ENCODE data around the gene HS3ST4.

The HS3ST4 gene

GRCh38 chr16:25868106-25868505 lies 176.3 kb downstream of the HS3ST4 start:
- Histone ChIP-seq H3K36me3 (ENCODE audit: insufficient read depth, insufficient read length, low read length) (no peaks in the 10 kb centered on the region), H3K9me3 (ENCODE audit: insufficient read depth, low read length) (no peaks in the 10 kb centered on the region)
- TF ChIP-seq SUZ12 (IDR thresholded peaks at IDR 0.05; ENCODE audit: extremely low read depth, insufficient read depth, insufficient read length): no peak
- TF ChIP-seq YY1 (IDR thresholded peaks at IDR 0.05; ENCODE audit: insufficient read depth, insufficient read length): no peak
- TF ChIP-seq ZNF274 (IDR thresholded peaks at IDR 0.05; ENCODE audit: low read depth, low read length): no peak

DNA sequence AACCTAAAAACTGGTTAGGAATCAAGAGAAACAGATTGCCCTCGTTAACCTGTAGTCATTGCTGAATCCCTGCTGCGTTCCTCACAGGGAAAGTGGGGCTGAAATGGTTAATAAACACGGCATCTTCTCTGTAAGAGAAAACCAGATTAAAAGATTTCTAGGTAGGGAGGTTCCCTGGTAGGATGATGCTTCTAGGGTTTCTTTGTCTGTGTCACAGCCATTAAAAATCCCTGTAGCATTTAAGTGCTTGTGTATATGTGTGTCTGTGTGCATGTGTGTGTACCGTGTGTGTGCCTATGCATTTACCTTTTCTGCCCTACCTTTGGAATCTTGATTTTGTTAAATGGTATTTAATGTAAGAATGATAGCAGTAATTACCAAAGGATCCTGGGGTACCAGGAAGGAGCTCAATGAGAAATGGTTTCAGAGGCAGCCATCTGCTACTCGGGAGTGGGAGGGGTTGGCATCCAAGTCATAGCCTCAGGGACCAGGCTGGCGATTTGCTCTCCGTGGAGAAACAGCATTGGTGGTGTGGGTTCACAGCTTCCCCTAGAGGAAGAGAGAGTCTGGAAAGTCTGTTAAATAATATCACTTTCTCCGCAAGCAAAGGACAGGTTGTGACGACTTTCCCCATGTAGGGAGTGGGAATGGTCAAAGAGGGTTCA lies 177.1 kb downstream of the HS3ST4 start:
- Histone ChIP-seq H3K9me3 (ENCODE audit: insufficient read depth, low read length) (no peaks in the 10 kb centered on the region), H3K4me1 (ENCODE audit: insufficient read depth, insufficient read length) (no peaks in the 10 kb centered on the region), H3K4me3 (ENCODE audit: insufficient read length, low read depth) (no peak overlapping the region), H3K36me3 (ENCODE audit: insufficient read depth, insufficient read length, low read length) (no peaks in the 10 kb centered on the region), H3K9ac (ENCODE audit: insufficient read length, low read depth) (no peak overlapping the region), H3K27me3 (ENCODE audit: insufficient read depth, insufficient read length) (no peaks in the 10 kb centered on the region)
- TF ChIP-seq ZNF274 (IDR thresholded peaks at IDR 0.05; ENCODE audit: low read depth, low read length) (no peak), SUZ12 (IDR thresholded peaks at IDR 0.05; ENCODE audit: extremely low read depth, insufficient read depth, insufficient read length) (no peak), YY1 (IDR thresholded peaks at IDR 0.05; ENCODE audit: insufficient read depth, insufficient read length) (no peak)
- DNase-seq (ENCODE audit: low read depth, low spot score): no peak

More at GRCh38 chr16:25868106-25868505, 176.3 kb downstream of the HS3ST4 start:
- no peak for DNase-seq (ENCODE audit: low read depth, low spot score)
- no peak overlapping the region for H3K4me3 ChIP-seq (ENCODE audit: insufficient read length, low read depth)
- H3K4me1 ChIP-seq (ENCODE audit: insufficient read depth, insufficient read length): no peaks in the 10 kb centered on the region
- H3K9ac ChIP-seq (ENCODE audit: insufficient read length, low read depth): no peak overlapping the region
- no peaks in the 10 kb centered on the region for H3K27me3 ChIP-seq (ENCODE audit: insufficient read depth, insufficient read length)

GRCh38 chr16:25872369-25873070 lies 180.8 kb downstream of the HS3ST4 start:
- no peak for TF ChIP-seq SUZ12 (IDR thresholded peaks at IDR 0.05; ENCODE audit: extremely low read depth, insufficient read depth, insufficient read length)
- TF ChIP-seq YY1 (IDR thresholded peaks at IDR 0.05; ENCODE audit: insufficient read depth, insufficient read length): no peak
- TF ChIP-seq ZNF274 (IDR thresholded peaks at IDR 0.05; ENCODE audit: low read depth, low read length): no peak
- Histone ChIP-seq H3K9me3 (ENCODE audit: insufficient read depth, low read length) (no peaks in the 10 kb centered on the region), H3K4me3 (ENCODE audit: insufficient read length, low read depth) (no peak overlapping the region), H3K4me1 (ENCODE audit: insufficient read depth, insufficient read length) (no peaks in the 10 kb centered on the region), H3K9ac (ENCODE audit: insufficient read length, low read depth) (no peak overlapping the region), H3K27me3 (ENCODE audit: insufficient read depth, insufficient read length) (no peaks in the 10 kb centered on the region), H3K36me3 (ENCODE audit: insufficient read depth, insufficient read length, low read length) (no peaks in the 10 kb centered on the region)
- DNase-seq (ENCODE audit: low read depth, low spot score): no peak

- H3K4me1 ChIP-seq (ENCODE audit: insufficient read depth, insufficient read length): no peaks in the 10 kb centered on the region
- no peak for DNase-seq (ENCODE audit: low read depth, low spot score)
- TF ChIP-seq YY1 (IDR thresholded peaks at IDR 0.05; ENCODE audit: insufficient read depth, insufficient read length) (no peak), ZNF274 (IDR thresholded peaks at IDR 0.05; ENCODE audit: low read depth, low read length) (no peak), SUZ12 (IDR thresholded peaks at IDR 0.05; ENCODE audit: extremely low read depth, insufficient read depth, insufficient read length) (no peak)
- H3K9me3 ChIP-seq (ENCODE audit: insufficient read depth, low read length): no peaks in the 10 kb centered on the region
- H3K27me3 ChIP-seq (ENCODE audit: insufficient read depth, insufficient read length): no peaks in the 10 kb centered on the region
- H3K4me3 ChIP-seq (ENCODE audit: insufficient read length, low read depth): no peak overlapping the region
- H3K9ac ChIP-seq (ENCODE audit: insufficient read length, low read depth): no peak overlapping the region
- no peaks in the 10 kb centered on the region for H3K36me3 ChIP-seq (ENCODE audit: insufficient read depth, insufficient read length, low read length)
These were observed 182.4 kb downstream of the HS3ST4 start for GRCh38 chr16:25874196-25874595.

- no peaks in the 10 kb centered on the region for H3K9me3 ChIP-seq (ENCODE audit: insufficient read depth, low read length)
- H3K36me3 ChIP-seq (ENCODE audit: insufficient read depth, insufficient read length, low read length): no peaks in the 10 kb centered on the region
- no peak for TF ChIP-seq YY1 (IDR thresholded peaks at IDR 0.05; ENCODE audit: insufficient read depth, insufficient read length)
- no peak for TF ChIP-seq SUZ12 (IDR thresholded peaks at IDR 0.05; ENCODE audit: extremely low read depth, insufficient read depth, insufficient read length)
- no peak for TF ChIP-seq ZNF274 (IDR thresholded peaks at IDR 0.05; ENCODE audit: low read depth, low read length)
- no peak for DNase-seq (ENCODE audit: low read depth, low spot score)
- H3K4me1 ChIP-seq (ENCODE audit: insufficient read depth, insufficient read length): no peaks in the 10 kb centered on the region
- no peaks in the 10 kb centered on the region for H3K27me3 ChIP-seq (ENCODE audit: insufficient read depth, insufficient read length)
- H3K9ac ChIP-seq (ENCODE audit: insufficient read length, low read depth): no peak overlapping the region
- H3K4me3 ChIP-seq (ENCODE audit: insufficient read length, low read depth): no peak overlapping the region
These were observed 184.3 kb downstream of the HS3ST4 start for GRCh38 chr16:25875956-25876598.

DNA sequence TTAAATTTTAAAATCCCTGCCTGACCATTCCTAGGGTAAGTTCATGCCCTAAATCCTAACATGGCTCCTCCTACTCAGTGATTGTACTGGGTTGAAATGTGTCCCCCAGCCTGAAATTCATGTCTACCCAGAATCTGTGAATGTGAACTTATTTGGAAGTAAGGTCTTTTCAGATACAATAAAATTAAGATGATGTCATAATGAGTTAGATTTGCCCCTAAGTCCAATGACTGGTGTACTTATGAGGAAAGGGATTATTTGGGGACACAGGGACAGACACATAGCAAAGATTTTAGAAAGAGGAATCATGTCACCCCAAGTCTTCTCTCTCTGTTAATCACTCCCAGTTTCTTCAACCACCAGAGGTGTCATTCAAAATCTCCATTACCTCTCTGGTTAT lies 185.3 kb downstream of the HS3ST4 start:
- H3K36me3 ChIP-seq (ENCODE audit: insufficient read depth, insufficient read length, low read length): no peaks in the 10 kb centered on the region
- no peaks in the 10 kb centered on the region for H3K4me1 ChIP-seq (ENCODE audit: insufficient read depth, insufficient read length)
- no peaks in the 10 kb centered on the region for H3K9me3 ChIP-seq (ENCODE audit: insufficient read depth, low read length)
- no peak for DNase-seq (ENCODE audit: low read depth, low spot score)
- H3K9ac ChIP-seq (ENCODE audit: insufficient read length, low read depth): no peak overlapping the region
- no peak overlapping the region for H3K4me3 ChIP-seq (ENCODE audit: insufficient read length, low read depth)
- H3K27me3 ChIP-seq (ENCODE audit: insufficient read depth, insufficient read length): no peaks in the 10 kb centered on the region
- TF ChIP-seq YY1 (IDR thresholded peaks at IDR 0.05; ENCODE audit: insufficient read depth, insufficient read length) (no peak), ZNF274 (IDR thresholded peaks at IDR 0.05; ENCODE audit: low read depth, low read length) (no peak)

DNA sequence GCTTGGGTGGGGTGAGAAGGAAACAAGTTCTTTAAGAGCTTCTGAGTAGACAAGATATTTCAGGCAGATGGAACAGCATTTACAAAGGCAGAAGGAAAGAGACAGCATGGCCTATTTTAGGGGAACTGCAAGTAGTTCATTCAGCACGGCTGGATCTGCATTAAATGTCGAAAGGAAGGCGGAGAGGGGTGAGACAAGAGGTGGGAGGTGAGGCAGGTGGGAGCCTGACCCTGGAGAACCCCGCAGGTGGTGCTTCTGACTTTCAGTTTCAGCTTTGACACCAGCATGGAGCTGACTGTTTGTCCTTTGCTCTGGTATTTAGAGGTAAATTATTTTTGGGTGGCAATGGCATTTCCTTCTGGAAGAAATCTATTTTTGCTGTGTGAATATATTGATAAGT lies 194.8 kb downstream of the HS3ST4 start:
- no peak for DNase-seq (ENCODE audit: low read depth, low spot score)
- Histone ChIP-seq H3K9me3 (ENCODE audit: insufficient read depth, low read length) (no peaks in the 10 kb centered on the region), H3K4me3 (ENCODE audit: insufficient read length, low read depth) (no peak overlapping the region), H3K27me3 (ENCODE audit: insufficient read depth, insufficient read length) (no peaks in the 10 kb centered on the region), H3K4me1 (ENCODE audit: insufficient read depth, insufficient read length) (peaks cover 3% of the 10 kb centered on the region), H3K9ac (ENCODE audit: insufficient read length, low read depth) (no peak overlapping the region), H3K36me3 (ENCODE audit: insufficient read depth, insufficient read length, low read length) (no peaks in the 10 kb centered on the region)
- TF ChIP-seq ZNF274 (IDR thresholded peaks at IDR 0.05; ENCODE audit: low read depth, low read length) (no peak), YY1 (IDR thresholded peaks at IDR 0.05; ENCODE audit: insufficient read depth, insufficient read length) (no peak), SUZ12 (IDR thresholded peaks at IDR 0.05; ENCODE audit: extremely low read depth, insufficient read depth, insufficient read length) (no peak)

All from NT2/D1 (cell line).